A549 (cell line): ENCODE measurements around the gene HS3ST6.

Experiments
- SMC3 ChIP-seq: fragments of >200 bp; sonication (Bioruptor Twin); formaldehyde crosslinking; IDR thresholded peaks from 3 replicates; pipeline ENCODE4 v1.6.1; 2018; ENCODE audit warnings: inconsistent platforms
- ZSCAN20 ChIP-seq: fragments of 250-450 bp; sonication (Bioruptor Pico); IDR thresholded peaks from 2 replicates; pipeline ENCODE4 v1.8.0; 2022; ENCODE audit warnings: mild to moderate bottlenecking, moderate library complexity
- TF ChIP-seq, protein P1 (sequence below): fragments of >200 bp; sonication (Bioruptor Twin); formaldehyde crosslinking; IDR thresholded peaks from 3 replicates; pipeline ENCODE4 v1.5.1; 2016
- TF ChIP-seq, protein P2 (sequence below): IDR thresholded peaks from 2 replicates; pipeline ENCODE4 v1.6.1; 2012; ENCODE audit warnings: low read depth, borderline replicate concordance
- TF ChIP-seq, protein P3 (sequence below): IDR thresholded peaks from 2 replicates; pipeline ENCODE4 v1.6.1; 2012

DNA sequence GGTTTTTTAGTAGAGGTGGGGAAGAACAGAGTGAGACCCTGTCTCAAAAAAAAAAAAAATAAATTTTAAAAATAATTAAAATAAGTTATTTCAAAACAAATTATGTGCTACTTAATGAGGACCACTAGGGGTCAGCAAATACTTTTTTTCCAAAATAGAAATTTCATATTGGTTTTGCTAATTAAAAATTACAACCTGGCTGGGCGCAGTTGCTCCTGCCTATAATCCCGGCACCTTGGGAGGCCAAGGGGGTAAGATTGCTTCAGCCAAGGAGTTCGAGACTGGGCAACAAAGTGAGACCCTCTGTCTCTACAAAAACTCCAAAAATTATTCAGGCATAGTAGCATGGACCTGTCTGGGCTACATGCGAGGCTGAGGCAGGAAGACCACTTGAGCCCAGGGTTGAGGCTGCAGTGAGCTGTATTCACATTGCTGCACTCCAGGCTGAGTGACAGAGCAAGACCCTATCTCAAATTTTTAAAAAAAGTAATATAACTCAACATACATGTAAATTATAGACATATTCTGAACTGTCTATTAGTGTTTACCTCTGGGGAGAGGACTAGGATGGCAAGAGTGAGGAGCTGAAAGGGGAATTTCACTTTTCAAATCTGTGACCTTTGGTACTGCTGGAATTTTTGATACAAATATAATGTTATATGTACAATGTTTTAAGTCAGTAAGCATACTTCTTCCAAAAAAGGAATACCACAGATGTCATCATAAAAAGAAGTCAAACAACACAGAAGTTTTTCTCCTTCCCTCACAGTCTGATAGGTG lies 54.3 kb downstream of the HS3ST6 start:
- TF ChIP-seq, protein P1, sequence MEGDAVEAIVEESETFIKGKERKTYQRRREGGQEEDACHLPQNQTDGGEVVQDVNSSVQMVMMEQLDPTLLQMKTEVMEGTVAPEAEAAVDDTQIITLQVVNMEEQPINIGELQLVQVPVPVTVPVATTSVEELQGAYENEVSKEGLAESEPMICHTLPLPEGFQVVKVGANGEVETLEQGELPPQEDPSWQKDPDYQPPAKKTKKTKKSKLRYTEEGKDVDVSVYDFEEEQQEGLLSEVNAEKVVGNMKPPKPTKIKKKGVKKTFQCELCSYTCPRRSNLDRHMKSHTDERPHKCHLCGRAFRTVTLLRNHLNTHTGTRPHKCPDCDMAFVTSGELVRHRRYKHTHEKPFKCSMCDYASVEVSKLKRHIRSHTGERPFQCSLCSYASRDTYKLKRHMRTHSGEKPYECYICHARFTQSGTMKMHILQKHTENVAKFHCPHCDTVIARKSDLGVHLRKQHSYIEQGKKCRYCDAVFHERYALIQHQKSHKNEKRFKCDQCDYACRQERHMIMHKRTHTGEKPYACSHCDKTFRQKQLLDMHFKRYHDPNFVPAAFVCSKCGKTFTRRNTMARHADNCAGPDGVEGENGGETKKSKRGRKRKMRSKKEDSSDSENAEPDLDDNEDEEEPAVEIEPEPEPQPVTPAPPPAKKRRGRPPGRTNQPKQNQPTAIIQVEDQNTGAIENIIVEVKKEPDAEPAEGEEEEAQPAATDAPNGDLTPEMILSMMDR = peak; percentile 84
- TF ChIP-seq SMC3 (peak; percentile 88), ZSCAN20 (CRISPR knock-in tag) (no peak)
- TF ChIP-seq, protein P2, sequence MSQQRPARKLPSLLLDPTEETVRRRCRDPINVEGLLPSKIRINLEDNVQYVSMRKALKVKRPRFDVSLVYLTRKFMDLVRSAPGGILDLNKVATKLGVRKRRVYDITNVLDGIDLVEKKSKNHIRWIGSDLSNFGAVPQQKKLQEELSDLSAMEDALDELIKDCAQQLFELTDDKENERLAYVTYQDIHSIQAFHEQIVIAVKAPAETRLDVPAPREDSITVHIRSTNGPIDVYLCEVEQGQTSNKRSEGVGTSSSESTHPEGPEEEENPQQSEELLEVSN = no peak
- TF ChIP-seq, protein P3, sequence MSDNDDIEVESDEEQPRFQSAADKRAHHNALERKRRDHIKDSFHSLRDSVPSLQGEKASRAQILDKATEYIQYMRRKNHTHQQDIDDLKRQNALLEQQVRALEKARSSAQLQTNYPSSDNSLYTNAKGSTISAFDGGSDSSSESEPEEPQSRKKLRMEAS = no peak
